HG02938 (cell line): ENCODE results near the gene TTLL9.

Experiments used
- ATAC-seq: cut with Tn5 transposase; IDR thresholded peaks from one replicate; pipeline ENCODE4 v1.9.1; 2021; ENCODE audit warnings: mild to moderate bottlenecking, moderate library complexity; ENCODE audit not compliant: unreplicated experiment

The TTLL9 gene

GRCh38 chr20:31857861-31858759 is 12.3 kb upstream of the TTLL9 start:
- no peak for ATAC-seq

GRCh38 chr20:31858760-31859083 is 11.7 kb upstream of the TTLL9 start:
- no peak for ATAC-seq

- no peak for ATAC-seq
Observed at GRCh38 chr20:31859266-31859997, 11.0 kb upstream of the TTLL9 start.

- ATAC-seq, result no peak
Observed at GRCh38 chr20:31859998-31860380, 10.4 kb upstream of the TTLL9 start.

- no peak for ATAC-seq
Observed at GRCh38 chr20:31860390-31861134, 9.9 kb upstream of the TTLL9 start.

- no peak for ATAC-seq
Observed at GRCh38 chr20:31861135-31861384, 9.4 kb upstream of the TTLL9 start.

- ATAC-seq, result no peak
Observed at GRCh38 chr20:31861385-31862156, 8.9 kb upstream of the TTLL9 start.

- ATAC-seq, result no peak
Observed at GRCh38 chr20:31862157-31862470, 8.3 kb upstream of the TTLL9 start.

GRCh38 chr20:31862506-31862905 is 7.9 kb upstream of the TTLL9 start:
- ATAC-seq, result no peak

- ATAC-seq, result no peak
Observed at GRCh38 chr20:31863296-31864085, 6.9 kb upstream of the TTLL9 start.

- ATAC-seq, result no peak
Observed at GRCh38 chr20:31864521-31865400, 5.7 kb upstream of the TTLL9 start.

- no peak for ATAC-seq
Observed at GRCh38 chr20:31866221-31866620, 4.2 kb upstream of the TTLL9 start.

GRCh38 chr20:31868853-31869672 is 1.4 kb upstream of the TTLL9 start:
- ATAC-seq, result no peak

GRCh38 chr20:31869673-31869941 is 827 bp upstream of the TTLL9 start:
- ATAC-seq, result no peak

GRCh38 chr20:31870726-31871617 is 538 bp downstream of the TTLL9 start:
- ATAC-seq, result no peak

GRCh38 chr20:31871618-31871954 is 1.2 kb downstream of the TTLL9 start:
- no peak for ATAC-seq

- ATAC-seq, result no peak
Observed at GRCh38 chr20:31872406-31872805, 2.0 kb downstream of the TTLL9 start.

GRCh38 chr20:31875671-31876070 is 5.2 kb downstream of the TTLL9 start:
- ATAC-seq, result no peak
